ENCODE data around the gene SLC26A6. TPM values are rescaled to one million over a fixed set of nuclear protein-coding genes. Genes with fewer than 3 reads are reported as not detected.

SLC26A6 gene
- polyA plus RNA-seq, 1 donor (not counting 4 experiments of a cell fraction or from before 2014, with no cell fraction given), result 24.9 TPM

DNA sequence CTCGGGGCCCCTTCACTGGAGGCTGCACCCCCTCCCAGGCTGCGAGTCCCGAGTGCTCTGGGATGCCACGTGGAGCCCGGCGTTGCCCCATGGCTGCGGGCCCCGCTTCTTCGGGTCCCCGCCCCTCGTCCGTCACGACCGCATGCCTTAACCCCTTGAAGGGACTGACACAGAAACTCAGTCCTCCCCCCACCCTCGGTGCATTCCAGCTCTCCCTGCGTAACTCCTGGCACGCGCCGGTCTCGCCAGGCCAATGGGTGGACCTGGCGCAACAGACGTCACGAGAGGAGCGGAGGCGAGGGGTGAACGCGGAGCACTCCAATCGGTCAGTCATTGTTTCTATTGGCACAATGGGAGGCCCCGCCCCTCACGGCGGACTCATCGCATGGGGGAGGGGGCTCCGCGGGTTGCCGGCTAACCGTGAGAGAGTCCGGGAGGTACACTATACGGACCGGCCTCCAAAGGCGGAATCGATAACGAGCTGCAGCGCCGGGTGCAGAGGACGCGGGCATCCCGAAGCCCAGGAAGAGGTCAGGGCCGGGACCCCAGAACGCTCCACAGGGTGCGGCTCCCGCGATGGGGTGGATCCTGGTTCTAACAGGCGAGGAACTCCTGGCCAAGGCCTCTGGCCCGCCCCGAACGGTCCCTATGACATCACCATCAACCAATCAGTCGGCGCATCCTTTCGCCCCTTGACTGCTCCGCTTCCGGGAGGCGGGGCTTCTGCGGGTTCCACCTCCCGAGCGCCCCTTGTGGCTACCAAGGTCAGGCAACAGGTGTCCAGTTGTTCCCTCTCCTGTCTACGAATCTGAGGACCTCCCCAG lies 28.4 kb upstream of the SLC26A6 start:
- Histone ChIP-seq H3K27me3 (ENCODE audit: control insufficient read depth, extremely low read depth, insufficient read depth, low read length) (peaks cover 15% of the 10 kb centered on the region), H3K4me2 (ENCODE audit: control insufficient read depth, extremely low read depth, insufficient read depth, low read depth, low read length) (peak overlapping the region; percentile 89), H3K4me3 (ENCODE audit: control insufficient read depth in 2 of 3, extremely low read depth in 1 of 3, insufficient read depth in 2 of 3, low read depth in 1 of 3, low read length in 3 of 3) (peak overlapping the region; percentile 50 to 70 (median 54)), H3K36me3 (ENCODE audit: control insufficient read depth in 2 of 2, extremely low read depth in 1 of 2, insufficient read depth in 2 of 2, low read length in 2 of 2) (no peaks in the 10 kb centered on the region), H3K79me2 (ENCODE audit: control insufficient read depth, insufficient read depth, low read length) (no peaks in the 10 kb centered on the region), H3K9me1 (ENCODE audit: control insufficient read depth, extremely low read depth, insufficient read depth, low read length) (no peaks in the 10 kb centered on the region), H3K9me3 (ENCODE audit: control insufficient read depth, low read depth, low read length) (no peaks in the 10 kb centered on the region), H3K9ac (ENCODE audit: control insufficient read depth, extremely low read depth, insufficient read depth, low read length) (peak overlapping the region; percentile 85), H4K20me1 (ENCODE audit: control insufficient read depth, extremely low read depth, insufficient read depth, low read length) (no peaks in the 10 kb centered on the region), H3K4me1 (ENCODE audit: control insufficient read depth, extremely low read depth, insufficient read depth, low read length) (peaks cover 5% of the 10 kb centered on the region), H3K27ac (ENCODE audit: control insufficient read depth, insufficient read depth, low read length) (peak overlapping the region; percentile 87), H2AFZ (ENCODE audit: control insufficient read depth, low read length) (peak overlapping the region; percentile 79)
- dilution Hi-C loops (cut with MboI; ENCODE audit: extremely low pct_ligation_motif_present, low sequenced_read_pairs), result no loop called here
- DNase-seq (ENCODE audit: low read depth, low spot score) (peak; percentile 97), FAIRE-seq (peak; percentile 85)
- TF ChIP-seq EZH2 (IDR thresholded peaks at IDR 0.05; ENCODE audit: low read length), result no peak
- TF ChIP-seq, protein P1, sequence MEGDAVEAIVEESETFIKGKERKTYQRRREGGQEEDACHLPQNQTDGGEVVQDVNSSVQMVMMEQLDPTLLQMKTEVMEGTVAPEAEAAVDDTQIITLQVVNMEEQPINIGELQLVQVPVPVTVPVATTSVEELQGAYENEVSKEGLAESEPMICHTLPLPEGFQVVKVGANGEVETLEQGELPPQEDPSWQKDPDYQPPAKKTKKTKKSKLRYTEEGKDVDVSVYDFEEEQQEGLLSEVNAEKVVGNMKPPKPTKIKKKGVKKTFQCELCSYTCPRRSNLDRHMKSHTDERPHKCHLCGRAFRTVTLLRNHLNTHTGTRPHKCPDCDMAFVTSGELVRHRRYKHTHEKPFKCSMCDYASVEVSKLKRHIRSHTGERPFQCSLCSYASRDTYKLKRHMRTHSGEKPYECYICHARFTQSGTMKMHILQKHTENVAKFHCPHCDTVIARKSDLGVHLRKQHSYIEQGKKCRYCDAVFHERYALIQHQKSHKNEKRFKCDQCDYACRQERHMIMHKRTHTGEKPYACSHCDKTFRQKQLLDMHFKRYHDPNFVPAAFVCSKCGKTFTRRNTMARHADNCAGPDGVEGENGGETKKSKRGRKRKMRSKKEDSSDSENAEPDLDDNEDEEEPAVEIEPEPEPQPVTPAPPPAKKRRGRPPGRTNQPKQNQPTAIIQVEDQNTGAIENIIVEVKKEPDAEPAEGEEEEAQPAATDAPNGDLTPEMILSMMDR (optimal IDR thresholded peaks at IDR 0.05 in 1 of 3, IDR thresholded peaks at IDR 0.05 in 1 of 3, conservative IDR thresholded peaks at IDR 0.05 in 1 of 3; ENCODE audit: extremely low read depth in 1 of 3, insufficient read depth in 2 of 3, low read length in 3 of 3), result peak in 2 of 3 experiments; percentile 85 to 88

DNA sequence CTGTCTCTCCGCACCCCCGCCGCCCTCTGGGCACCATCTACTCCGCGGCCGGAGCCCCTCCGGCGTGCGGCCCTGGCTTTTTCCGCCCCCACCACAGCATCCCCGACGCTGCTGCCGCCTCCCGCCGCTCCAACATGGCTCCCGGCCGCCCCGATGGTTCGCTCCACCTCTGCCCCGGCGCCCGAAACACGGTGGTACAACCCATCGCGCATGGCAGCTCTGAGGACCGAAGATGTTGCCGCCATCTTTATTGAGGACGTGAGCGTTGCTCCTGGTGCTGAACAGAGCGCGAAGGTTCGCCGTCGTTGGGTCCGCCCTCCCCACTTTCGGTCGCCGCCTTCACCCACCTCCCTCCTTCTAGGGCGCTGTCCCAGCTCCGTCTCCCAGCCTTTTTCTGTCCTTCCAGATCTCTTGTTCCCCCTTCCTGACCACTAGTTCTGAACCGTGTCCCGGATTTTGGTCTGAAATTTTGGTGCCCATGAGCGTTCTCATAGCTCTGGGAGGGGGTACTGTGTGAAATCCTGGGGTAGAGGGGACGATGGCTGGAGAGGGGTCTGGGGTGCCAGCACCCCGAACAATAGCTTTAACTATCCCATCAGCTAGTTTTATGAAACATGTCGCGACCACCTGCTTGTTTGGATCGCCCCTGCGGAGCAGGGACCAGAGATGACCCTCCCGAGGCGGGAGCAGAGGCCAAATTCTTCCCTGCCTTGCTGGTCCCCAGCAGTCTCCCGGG lies 27.7 kb upstream of the SLC26A6 start, which contains the start of gene CELSR3:
Gene CELSR3 (minus strand): TSS at position 134 of the 736 bp plus-strand sequence. CDS start 252 bp downstream, outside the sequence.
- peak; percentile 70 for FAIRE-seq
- H2AFZ ChIP-seq (ENCODE audit: control insufficient read depth, low read length), result peak within 1 kb of the TSS; percentile 63
- dilution Hi-C loops (cut with MboI; ENCODE audit: extremely low pct_ligation_motif_present, low sequenced_read_pairs), result no loop called here
- H3K9ac ChIP-seq (ENCODE audit: control insufficient read depth, extremely low read depth, insufficient read depth, low read length), result peak within 1 kb of the TSS; percentile 85
- H3K4me3 ChIP-seq (ENCODE audit: control insufficient read depth in 2 of 3, extremely low read depth in 1 of 3, insufficient read depth in 2 of 3, low read depth in 1 of 3, low read length in 3 of 3), result peak within 1 kb of the TSS; percentile 50 to 70 (median 54)
- H3K4me2 ChIP-seq (ENCODE audit: control insufficient read depth, extremely low read depth, insufficient read depth, low read depth, low read length), result peak within 1 kb of the TSS; percentile 89
- H3K79me2 ChIP-seq (ENCODE audit: control insufficient read depth, insufficient read depth, low read length), result no peaks in the 10 kb centered on the region
- H3K36me3 ChIP-seq (ENCODE audit: control insufficient read depth in 2 of 2, extremely low read depth in 1 of 2, insufficient read depth in 2 of 2, low read length in 2 of 2), result no peaks in the 10 kb centered on the region
- no peaks in the 10 kb centered on the region for H4K20me1 ChIP-seq (ENCODE audit: control insufficient read depth, extremely low read depth, insufficient read depth, low read length)
- H3K9me1 ChIP-seq (ENCODE audit: control insufficient read depth, extremely low read depth, insufficient read depth, low read length), result no peaks in the 10 kb centered on the region
- TF ChIP-seq, protein P1 (optimal IDR thresholded peaks at IDR 0.05 in 1 of 3, IDR thresholded peaks at IDR 0.05 in 1 of 3, conservative IDR thresholded peaks at IDR 0.05 in 1 of 3; ENCODE audit: extremely low read depth in 1 of 3, insufficient read depth in 2 of 3, low read length in 3 of 3), result no peak
- TF ChIP-seq EZH2 (IDR thresholded peaks at IDR 0.05; ENCODE audit: low read length), result no peak
- H3K4me1 ChIP-seq (ENCODE audit: control insufficient read depth, extremely low read depth, insufficient read depth, low read length), result peaks cover 5% of the 10 kb centered on the region
- peak; percentile 44 for DNase-seq (ENCODE audit: low read depth, low spot score)
- H3K27ac ChIP-seq (ENCODE audit: control insufficient read depth, insufficient read depth, low read length), result peak within 1 kb of the TSS; percentile 87
- no peaks in the 10 kb centered on the region for H3K9me3 ChIP-seq (ENCODE audit: control insufficient read depth, low read depth, low read length)
- H3K27me3 ChIP-seq (ENCODE audit: control insufficient read depth, extremely low read depth, insufficient read depth, low read length), result peaks cover 15% of the 10 kb centered on the region

Data from keratinocyte (primary cell).